H1 (cell line): Measurements from ENCODE around the gene METRN. TPM values are rescaled to one million over a fixed set of nuclear protein-coding genes. Genes with fewer than 3 reads are reported as not detected.
"Not testable (repeated sequence)": the region's sequence is repeated elsewhere in the genome, so short reads cannot be mapped to it uniquely, and the experiment has no call there.

Experiments used
- CTCF ChIA-PET: fragments of 300-600 bp; sonication (Branson Sonifier 250); formaldehyde crosslinking; loops from one replicate; lab custom pipeline; 2021; ENCODE audit not compliant: partially characterized antibody; lab: Charles Lee
- POLR2A ChIA-PET: fragments of 300-600 bp; sonication (Branson Sonifier 250); formaldehyde crosslinking; loops from one replicate; lab custom pipeline; 2021; ENCODE audit warnings: inconsistent platforms; ENCODE audit not compliant: partially characterized antibody; lab: Charles Lee
- DNase-seq, 2 experiments: peaks; one replicate each; pipeline versions ENCODE4 v3.0.0 to v3.0.0-alpha.2; 2010 to 2022; ENCODE audit warnings: low spot score in 2 of 2, low read depth in 1 of 2, mixed read lengths in 1 of 2
- FAIRE-seq: peaks from 2 replicates; lab custom pipeline; 2011; peaks lifted over from hg19 to GRCh38; lab: Jason Lieb, UNC
- H2AFZ ChIP-seq: 2 replicates; pipeline ENCODE4 v1.8.1; 2012; ENCODE audit warnings: low read length, inconsistent platforms
- H2AK5ac ChIP-seq: 2 replicates; pipeline ENCODE4 v1.6.1; 2013; ENCODE audit warnings: low read depth, low read length
- H2BK120ac ChIP-seq: replicated peaks from 2 replicates; pipeline ENCODE3; 2013; ENCODE audit warnings: low read depth, low read length, inconsistent platforms
- H2BK12ac ChIP-seq: 2 replicates; pipeline ENCODE4 v1.6.1; 2013; ENCODE audit warnings: low read depth, low read length
- H2BK15ac ChIP-seq: 2 replicates; pipeline ENCODE4 v1.6.1; 2013; ENCODE audit warnings: low read length
- H2BK20ac ChIP-seq: 2 replicates; pipeline ENCODE4 v1.6.1; 2013; ENCODE audit warnings: low read length
- H2BK5ac ChIP-seq: 2 replicates; pipeline ENCODE4 v1.6.1; 2013; ENCODE audit warnings: low read depth, low read length
- H3K14ac ChIP-seq: 2 replicates; pipeline ENCODE4 v1.6.1; 2013; ENCODE audit warnings: inconsistent platforms; ENCODE audit not compliant: insufficient read length
- H3K18ac ChIP-seq: 2 replicates; pipeline ENCODE4 v1.6.1; 2013; ENCODE audit warnings: low read length; ENCODE audit errors: extremely low read depth
- H3K23ac ChIP-seq: 2 replicates; pipeline ENCODE4 v1.6.1; 2013; ENCODE audit warnings: inconsistent platforms; ENCODE audit not compliant: insufficient read length
- H3K23me2 ChIP-seq: 2 replicates; pipeline ENCODE4 v1.6.1; 2013; ENCODE audit warnings: low read depth, low read length
- H3K27ac ChIP-seq: 2 replicates; pipeline ENCODE4 v1.6.1; 2011; ENCODE audit warnings: low read depth, low read length, inconsistent platforms
- H3K27me3 ChIP-seq, 4 experiments: replicated peaks in 1 of 4; 1 replicate in 1 of 4; 2 replicates in 3 of 4; pipeline versions ENCODE4 v1.6.1 to v1.8.1; 2011 to 2013; ENCODE audit warnings: low read length in 3 of 4, mild to moderate bottlenecking in 3 of 4, inconsistent platforms in 2 of 4, mixed read lengths in 2 of 4, moderate library complexity in 1 of 4; ENCODE audit not compliant: control insufficient read depth in 3 of 4, insufficient read depth in 3 of 4; ENCODE audit errors: extremely low read depth in 1 of 4
- H3K36me3 ChIP-seq, 4 experiments: 2 replicates each; pipeline versions ENCODE4 v1.6.1 to v1.8.1; 2011 to 2013; ENCODE audit warnings: mild to moderate bottlenecking in 4 of 4, low read length in 3 of 4, moderate library complexity in 2 of 4, control low read depth in 1 of 4, inconsistent platforms in 1 of 4; ENCODE audit not compliant: insufficient read depth in 4 of 4, control insufficient read depth in 2 of 4
- H3K4ac ChIP-seq: replicated peaks from 2 replicates; pipeline ENCODE3; 2013; ENCODE audit warnings: low read length, low read depth, mixed read lengths, inconsistent platforms; ENCODE audit not compliant: insufficient read length
- H3K4me1 ChIP-seq, 4 experiments: replicated peaks in 1 of 4; 1 replicate in 1 of 4; 2 replicates in 3 of 4; pipeline versions ENCODE4 v1.6.1 to v1.8.1; 2011 to 2013; ENCODE audit warnings: low read length in 3 of 4, inconsistent platforms in 2 of 4, mixed read lengths in 1 of 4; ENCODE audit not compliant: insufficient read depth in 4 of 4, control insufficient read depth in 3 of 4
- H3K4me2 ChIP-seq, 2 experiments: 2 replicates each; pipeline versions ENCODE4 v1.6.1 to v1.8.1; 2011 to 2013; ENCODE audit warnings: low read depth in 2 of 2, low read length in 2 of 2, control low read depth in 1 of 2, inconsistent platforms in 1 of 2, mild to moderate bottlenecking in 1 of 2; ENCODE audit not compliant: insufficient read depth in 1 of 2
- H3K4me3 ChIP-seq, 4 experiments: fragments of 200-600, 300-600 bp in 1 of 4; sonication (generic), shearing (Covaris generic), sonication (Bioruptor Twin) in 1 of 4; 2 replicates each; pipeline versions ENCODE4 v1.5.1 to v1.8.1; 2011 to 2016; ENCODE audit warnings: low read length in 4 of 4, low read depth in 3 of 4, control low read depth in 2 of 4, inconsistent platforms in 2 of 4, mild to moderate bottlenecking in 2 of 4, mixed read lengths in 1 of 4, moderate library complexity in 1 of 4; ENCODE audit not compliant: insufficient read depth in 2 of 4; ENCODE audit errors: extremely low read depth in 1 of 4
- H3K56ac ChIP-seq: replicated peaks from 2 replicates; pipeline ENCODE3; 2013; ENCODE audit warnings: low read depth, mild to moderate bottlenecking, mixed read lengths, low read length, inconsistent platforms; ENCODE audit not compliant: insufficient read length
- H3K79me1 ChIP-seq: 2 replicates; pipeline ENCODE4 v1.6.1; 2013; ENCODE audit warnings: low read depth, low read length, control low read depth
- H3K79me2 ChIP-seq, 2 experiments: 2 replicates each; pipeline versions ENCODE4 v1.6.1 to v1.8.1; 2012 to 2013; ENCODE audit warnings: low read length in 2 of 2, mild to moderate bottlenecking in 2 of 2, inconsistent platforms in 1 of 2; ENCODE audit not compliant: insufficient read depth in 2 of 2, control insufficient read depth in 1 of 2
- H3K9ac ChIP-seq, 4 experiments: replicated peaks in 1 of 4; 1 replicate in 1 of 4; 2 replicates in 3 of 4; pipeline versions ENCODE4 v1.6.1 to v1.8.1; 2011 to 2013; ENCODE audit warnings: low read depth in 3 of 4, low read length in 3 of 4, control low read depth in 2 of 4, mild to moderate bottlenecking in 2 of 4, moderate library complexity in 2 of 4, inconsistent platforms in 1 of 4; ENCODE audit errors: extremely low read depth in 1 of 4
- H3K9me3 ChIP-seq, 2 experiments: 2 replicates each; pipeline versions ENCODE4 v1.6.1 to v1.8.1; 2012 to 2013; ENCODE audit warnings: mild to moderate bottlenecking in 2 of 2, moderate library complexity in 2 of 2, control low read depth in 1 of 2, inconsistent platforms in 1 of 2, low read depth in 1 of 2, low read length in 1 of 2, mixed read lengths in 1 of 2; ENCODE audit not compliant: insufficient read depth in 2 of 2
- H4K20me1 ChIP-seq, 2 experiments: replicated peaks in 1 of 2; 2 replicates each; pipeline versions ENCODE3 to v1.8.1; 2011 to 2013; ENCODE audit warnings: inconsistent platforms in 2 of 2, low read length in 2 of 2, mild to moderate bottlenecking in 1 of 2; ENCODE audit not compliant: insufficient read depth in 2 of 2, control insufficient read depth in 1 of 2
- H4K5ac ChIP-seq: 2 replicates; pipeline ENCODE4 v1.6.1; 2013; ENCODE audit warnings: low read length, low read depth, mixed read lengths, inconsistent platforms; ENCODE audit not compliant: insufficient read length
- H4K8ac ChIP-seq: 2 replicates; pipeline ENCODE4 v1.8.0; 2013; ENCODE audit warnings: mild to moderate bottlenecking, moderate library complexity, low read length, inconsistent platforms; ENCODE audit not compliant: insufficient read depth; ENCODE audit errors: extremely low read depth
- H4K91ac ChIP-seq: replicated peaks from 2 replicates; pipeline ENCODE3; 2013; ENCODE audit warnings: low read length, mixed read lengths, inconsistent platforms; ENCODE audit not compliant: insufficient read length
- WGBS, 2 experiments: shearing (Covaris generic) in 1 of 2; methylation state at CpG; one replicate each; pipeline versions ENCODE4 v1.1.6 to v1.1.7; 2013 to 2015; ENCODE audit warnings: low lambda C conversion rate in 2 of 2, mixed read lengths in 2 of 2, inconsistent platforms in 1 of 2, low coverage in 1 of 2, missing lambda C conversion rate in 1 of 2; ENCODE audit not compliant: insufficient replicate concordance in 2 of 2, insufficient coverage in 1 of 2, insufficient read length in 1 of 2; ENCODE audit errors: extremely low coverage in 1 of 2, missing lambda C conversion rate in 1 of 2; 5-methylcytosine and 5-hydroxymethylcytosine counted together
- polyA plus RNA-seq, 7 experiments: library from polyadenylated mRNA; depleted of rRNA in 3 of 7; stranded (reverse) in 5 of 7; unstranded in 2 of 7; fragments of >200 nt in 5 of 7; fragments of 200-250 nt in 2 of 7; gene quantifications; 1 replicate in 5 of 7; 2 replicates in 1 of 7; 4 replicates in 1 of 7; pipeline versions ENCODE4 v1.2.1 to v1.2.3, GENCODE V29; 2011 to 2013; ENCODE audit warnings: missing spikeins in 2 of 7, mixed read lengths in 2 of 7
- total RNA-seq: library from RNA; stranded (reverse); fragmentation: NEBNext Ultra II Directional; extraction: Animal tissue kit (Norgen Biotek cat#: 25700); gene quantifications from 2 replicates; pipeline ENCODE4 v1.2.1, GENCODE V29; 2021

The METRN gene
- total and polyA plus RNA-seq, 2 of the 8 experiments (the other 6 are each of a cell fraction or from before 2014, with no cell fraction given) = 18.7 to 25.8 TPM

- H3K79me1 ChIP-seq, H3K27me3 ChIP-seq, H3K36me3 ChIP-seq, H3K18ac ChIP-seq, H3K27ac ChIP-seq, FAIRE-seq, H3K9me3 ChIP-seq, H4K5ac ChIP-seq, H2BK5ac ChIP-seq, H3K23ac ChIP-seq, H3K4ac ChIP-seq, H4K91ac ChIP-seq, H2BK15ac ChIP-seq, H3K14ac ChIP-seq, H3K4me1 ChIP-seq, H3K4me3 ChIP-seq, H4K8ac ChIP-seq, H2BK20ac ChIP-seq, H3K23me2 ChIP-seq, DNase-seq, H3K9ac ChIP-seq, H2AK5ac ChIP-seq, H3K79me2 ChIP-seq, H2BK12ac ChIP-seq, H2AFZ ChIP-seq, H3K56ac ChIP-seq, H2BK120ac ChIP-seq, H3K4me2 ChIP-seq, H4K20me1 ChIP-seq: not testable (repeated sequence)
- WGBS, 2 experiments = 93% methylated on average over 14 of the region's 14 CpGs; no CpG with 5 or more reads in 1 of the 2 experiments
- ChIA-PET CTCF (interaction anchor here (0.6 to 35.8 kb wide), 11 partner anchors 9 to 1048 kb away, joined by 3 to 977 read pairs (median 5); partner anchors contain the start of genes ANTKMT, CCDC78, CHTF18 and FBXL16), POLR2A (interaction anchor here (0.6 to 6.3 kb wide), 5 partner anchors 13 to 1263 kb away, joined by 3 to 39 read pairs (median 5); no protein-coding TSS in a partner anchor)
Measured at GRCh38 chr16:742894-743293, 28.0 kb downstream of the METRN start.
